CD8-positive, alpha-beta memory T cell (primary cell): ENCODE measurements around the gene IL17B. TPM values are rescaled to one million over a fixed set of nuclear protein-coding genes. Genes with fewer than 3 reads are reported as not detected.

Source experiments
- CTCF ChIA-PET: fragments of 350-600 bp; sonication (Branson Sonifier 250); formaldehyde crosslinking; loops from one replicate; lab custom pipeline; 2021; ENCODE audit warnings: antibody characterized with exemption; lab: Charles Lee
- POLR2A ChIA-PET: fragments of 350-600 bp; sonication (Branson Sonifier 250); formaldehyde crosslinking; loops from one replicate; lab custom pipeline; 2021; ENCODE audit warnings: antibody characterized with exemption; lab: Charles Lee
- DNase-seq, 5 donors: peaks; one replicate each; pipeline versions ENCODE4 v3.0.0 to v3.0.0-alpha.2; 2020 to 2022; ENCODE audit warnings: mixed read lengths in 1 of 5
- H3K27ac ChIP-seq: one replicate; pipeline ENCODE4 v1.7.0; 2013; ENCODE audit warnings: low read depth, mild to moderate bottlenecking, low read length, moderate library complexity
- H3K27me3 ChIP-seq: 2 replicates; pipeline ENCODE4 v1.7.0; 2013; ENCODE audit warnings: low read length, mild to moderate bottlenecking; ENCODE audit not compliant: insufficient read depth, poor library complexity, severe bottlenecking
- H3K36me3 ChIP-seq: 2 replicates; pipeline ENCODE4 v1.7.0; 2013; ENCODE audit warnings: mild to moderate bottlenecking, low read length, moderate library complexity; ENCODE audit not compliant: insufficient read depth
- H3K4me1 ChIP-seq: 2 replicates; pipeline ENCODE4 v1.7.0; 2013; ENCODE audit warnings: mild to moderate bottlenecking, low read length, moderate library complexity; ENCODE audit not compliant: insufficient read depth
- H3K4me3 ChIP-seq: 2 replicates; pipeline ENCODE4 v1.7.0; 2013; ENCODE audit warnings: mild to moderate bottlenecking, low read length
- H3K9me3 ChIP-seq: 2 replicates; pipeline ENCODE4 v1.7.0; 2013; ENCODE audit warnings: mild to moderate bottlenecking, low read length
- H3K27ac Mint-ChIP-seq, 8 donors: one replicate each; pipeline ENCODE4 v1.8.0; 2020 to 2021; ENCODE audit warnings: mixed read lengths in 8 of 8, mild to moderate bottlenecking in 6 of 8, inconsistent platforms in 3 of 8, moderate library complexity in 3 of 8
- H3K27me3 Mint-ChIP-seq, 2 donors: one replicate each; pipeline ENCODE4 v1.8.0; 2020 to 2021; ENCODE audit warnings: mixed read lengths in 2 of 2, mild to moderate bottlenecking in 1 of 2, moderate library complexity in 1 of 2
- H3K36me3 Mint-ChIP-seq, 3 donors: one replicate each; pipeline ENCODE4 v1.8.0; 2020 to 2021; ENCODE audit warnings: mixed read lengths in 3 of 3, inconsistent platforms in 1 of 3, mild to moderate bottlenecking in 1 of 3
- H3K4me1 Mint-ChIP-seq, 3 donors: one replicate each; pipeline ENCODE4 v1.8.0; 2020 to 2021; ENCODE audit warnings: mixed read lengths in 3 of 3, inconsistent platforms in 1 of 3, mild to moderate bottlenecking in 1 of 3
- H3K4me3 Mint-ChIP-seq, 7 donors: one replicate each; pipeline ENCODE4 v1.8.0; 2020 to 2021; ENCODE audit warnings: mixed read lengths in 7 of 7, mild to moderate bottlenecking in 6 of 7, moderate library complexity in 4 of 7, inconsistent platforms in 2 of 7
- H3K9me3 Mint-ChIP-seq, 5 donors: one replicate each; pipeline ENCODE4 v1.8.0; 2020 to 2022; ENCODE audit warnings: mixed read lengths in 5 of 5, mild to moderate bottlenecking in 3 of 5, moderate library complexity in 2 of 5, inconsistent platforms in 1 of 5
- polyA plus RNA-seq: library from polyadenylated mRNA; unstranded; fragments of 300-500 nt; fragmentation: Illumina TruSeq; gene quantifications from one replicate; pipeline ENCODE4 v1.2.3, GENCODE V29; 2021
- total RNA-seq, 2 experiments: library from RNA; stranded (reverse); gene quantifications; one replicate each; pipeline ENCODE4 v1.2.3, GENCODE V29; 2021

IL17B gene
- total and polyA plus RNA-seq, 3 experiments from 2014 or later = not detected

DNA sequence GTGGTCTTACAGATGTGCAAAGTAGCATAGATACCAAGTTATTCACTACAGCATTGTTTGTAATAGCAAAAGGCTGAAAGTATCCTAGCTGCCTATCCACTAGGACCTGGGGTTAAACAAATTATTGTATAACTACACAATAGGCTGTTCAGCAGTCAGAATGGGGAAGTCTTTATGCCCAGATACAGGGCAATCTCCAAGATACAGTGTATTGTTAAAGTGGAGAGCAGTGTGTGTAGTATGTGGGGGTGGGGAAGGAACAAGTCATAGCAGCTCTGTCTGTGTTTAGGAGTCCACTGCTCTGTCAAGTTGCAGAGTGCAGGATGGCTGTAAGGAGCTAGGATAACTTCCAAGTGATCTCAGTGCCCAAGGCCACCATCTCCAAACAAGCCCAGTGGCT lies 15.7 kb downstream of the IL17B start:
- ChIA-PET POLR2A (no interaction called here), CTCF (interaction anchor here (0.7 to 1.8 kb wide), 2 partner anchors 8 to 49 kb away, joined by 4 to 7 read pairs; no protein-coding TSS in a partner anchor)
- peaks cover 0 to 18% (median 1%) of the 10 kb centered on the region in 3 donors for H3K36me3 Mint-ChIP-seq
- Histone ChIP-seq H3K27me3 (no peaks in the 10 kb centered on the region), H3K9me3 (no peaks in the 10 kb centered on the region), H3K36me3 (no peaks in the 10 kb centered on the region), H3K4me1 (peaks cover 33% of the 10 kb centered on the region), H3K4me3 (no peak overlapping the region), H3K27ac (no peak overlapping the region)
- DNase-seq = no peak
- peaks cover 30 to 42% (median 41%) of the 10 kb centered on the region in 3 donors for H3K4me1 Mint-ChIP-seq
- H3K9me3 Mint-ChIP-seq = no peaks in the 10 kb centered on the region
- H3K27me3 Mint-ChIP-seq = no peaks in the 10 kb centered on the region
- peak overlapping the region in 2 of 8 donors; percentile 10 to 52 for H3K27ac Mint-ChIP-seq
- H3K4me3 Mint-ChIP-seq = no peak overlapping the region

DNA sequence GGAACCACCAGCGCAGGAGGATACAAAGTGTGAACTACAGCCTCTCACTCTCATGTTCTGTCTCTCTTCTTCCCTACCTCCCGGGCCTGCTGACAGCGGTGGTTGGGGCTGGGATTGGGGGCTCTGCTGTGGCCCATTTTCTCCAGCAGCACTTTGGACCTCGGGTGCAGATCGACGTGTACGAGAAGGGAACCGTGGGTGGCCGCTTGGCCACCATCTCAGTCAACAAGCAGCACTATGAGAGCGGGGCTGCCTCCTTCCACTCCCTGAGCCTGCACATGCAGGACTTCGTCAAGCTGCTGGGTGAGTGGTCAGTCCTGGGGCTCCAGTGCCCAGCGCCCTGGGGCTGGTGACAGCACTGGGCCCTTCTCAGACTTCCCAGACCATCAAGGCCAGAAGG lies 16.6 kb downstream of the IL17B start:
- Histone ChIP-seq H3K4me1 (peaks cover 32% of the 10 kb centered on the region), H3K27ac (no peak overlapping the region), H3K4me3 (no peak overlapping the region), H3K27me3 (no peaks in the 10 kb centered on the region), H3K9me3 (no peaks in the 10 kb centered on the region), H3K36me3 (no peaks in the 10 kb centered on the region)
- peaks cover 0 to 2% of the 10 kb centered on the region in 2 donors for H3K27me3 Mint-ChIP-seq
- ChIA-PET CTCF (interaction anchor here (1.8 kb wide), 1 partner anchor 9 kb away, joined by 7 read pairs; no protein-coding TSS in a partner anchor), POLR2A (no interaction called here)
- peak overlapping the region in 1 of 8 donors; percentile 52 for H3K27ac Mint-ChIP-seq
- no peak overlapping the region for H3K4me3 Mint-ChIP-seq
- DNase-seq = no peak
- H3K9me3 Mint-ChIP-seq = no peaks in the 10 kb centered on the region
- peaks cover 0 to 24% (median 1%) of the 10 kb centered on the region in 3 donors for H3K36me3 Mint-ChIP-seq
- peaks cover 33 to 40% (median 37%) of the 10 kb centered on the region in 3 donors for H3K4me1 Mint-ChIP-seq

DNA sequence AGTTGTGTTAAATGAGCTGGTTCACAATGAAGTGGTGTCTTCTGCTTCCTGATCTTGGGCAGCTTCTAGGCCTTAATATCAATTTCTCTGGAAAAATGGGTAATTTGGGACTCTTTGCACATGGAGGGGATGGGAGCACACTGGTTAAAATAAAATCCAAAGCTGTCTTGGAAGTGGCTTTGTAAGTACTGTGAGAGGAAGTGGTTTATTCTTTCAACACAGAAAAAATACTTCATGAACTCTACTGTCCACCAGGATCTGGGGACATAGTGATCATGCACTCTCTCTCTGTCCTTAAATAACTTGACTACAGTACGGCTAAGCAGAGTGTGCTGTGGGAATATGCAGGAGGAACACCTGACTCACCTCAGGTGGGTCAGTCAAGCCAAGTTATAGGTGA lies 18.8 kb downstream of the IL17B start:
- Mint-ChIP-seq H3K9me3 (no peaks in the 10 kb centered on the region), H3K27me3 (peaks cover 0 to 2% of the 10 kb centered on the region in 2 donors), H3K27ac (peak overlapping the region in 7 of 8 donors; percentile 67 to 93 (median 79)), H3K4me1 (peaks cover 40 to 50% (median 46%) of the 10 kb centered on the region in 3 donors), H3K36me3 (peaks cover 2 to 28% (median 5%) of the 10 kb centered on the region in 3 donors), H3K4me3 (peak overlapping the region; percentile 0 to 53 (median 18))
- Histone ChIP-seq H3K4me3 (no peak overlapping the region), H3K36me3 (no peaks in the 10 kb centered on the region), H3K9me3 (no peaks in the 10 kb centered on the region), H3K27me3 (no peaks in the 10 kb centered on the region), H3K27ac (no peak overlapping the region), H3K4me1 (peaks cover 38% of the 10 kb centered on the region)
- POLR2A ChIA-PET = interaction anchor here (0.5 kb wide), 1 partner anchor 172 kb away, joined by 3 read pairs; no protein-coding TSS in a partner anchor
- CTCF ChIA-PET = interaction anchor here (1.0 to 6.8 kb wide), 5 partner anchors 8 to 192 kb away, joined by 3 to 69 read pairs (median 3); no protein-coding TSS in a partner anchor
- DNase-seq = peak in 1 of 5 donors; percentile 17

DNA sequence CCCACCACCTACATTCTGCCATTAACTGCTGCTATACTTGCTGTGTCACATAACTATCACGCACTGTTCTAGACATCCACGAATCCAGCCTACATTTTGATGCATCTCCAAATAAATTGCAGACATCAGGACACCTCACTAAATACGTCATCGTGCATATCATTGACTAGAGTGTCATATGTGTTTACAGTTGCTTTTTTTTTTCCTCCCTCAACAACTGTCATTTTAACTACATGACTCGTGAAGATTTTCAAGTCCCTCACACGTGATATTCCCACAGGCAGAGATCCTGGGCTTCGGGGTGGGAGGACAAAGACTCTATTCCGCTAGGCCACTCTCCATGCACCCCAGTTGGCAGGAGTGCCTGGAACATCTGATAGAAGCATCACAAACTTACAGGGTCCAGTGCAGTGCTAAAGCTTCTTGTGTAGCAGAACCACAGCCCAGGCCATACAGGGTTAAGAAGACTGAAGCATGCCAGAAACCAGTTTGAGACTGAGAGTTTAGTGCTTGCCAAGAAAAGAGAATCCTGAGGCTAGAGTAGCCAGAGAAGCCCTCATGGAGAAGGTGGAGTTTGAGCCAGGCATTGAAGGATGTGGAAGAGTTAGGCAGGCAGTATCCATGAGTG lies 20.1 kb downstream of the IL17B start:
- Mint-ChIP-seq H3K27ac (peak overlapping the region; percentile 33 to 96 (median 90)), H3K9me3 (no peaks in the 10 kb centered on the region), H3K4me1 (peaks cover 44 to 60% (median 57%) of the 10 kb centered on the region in 3 donors), H3K36me3 (peaks cover 6 to 28% (median 8%) of the 10 kb centered on the region in 3 donors), H3K27me3 (peaks cover 0 to 2% of the 10 kb centered on the region in 2 donors), H3K4me3 (peak overlapping the region; percentile 89 to 97 (median 92))
- H3K36me3 ChIP-seq = peaks cover 5% of the 10 kb centered on the region
- peaks cover 42% of the 10 kb centered on the region for H3K4me1 ChIP-seq
- CTCF ChIA-PET = interaction anchor here (1.5 to 6.8 kb wide), 3 partner anchors 10 to 41 kb away, joined by 3 to 69 read pairs (median 9); no protein-coding TSS in a partner anchor
- POLR2A ChIA-PET = interaction anchor here (2.6 kb wide), 1 partner anchor 13 kb away, joined by 39 read pairs; the partner anchor contains the start of gene GRPEL2
- H3K27ac ChIP-seq = no peak overlapping the region
- peak overlapping the region; percentile 81 for H3K4me3 ChIP-seq
- no peak for DNase-seq
- H3K27me3 ChIP-seq = no peaks in the 10 kb centered on the region
- H3K9me3 ChIP-seq = no peaks in the 10 kb centered on the region

DNA sequence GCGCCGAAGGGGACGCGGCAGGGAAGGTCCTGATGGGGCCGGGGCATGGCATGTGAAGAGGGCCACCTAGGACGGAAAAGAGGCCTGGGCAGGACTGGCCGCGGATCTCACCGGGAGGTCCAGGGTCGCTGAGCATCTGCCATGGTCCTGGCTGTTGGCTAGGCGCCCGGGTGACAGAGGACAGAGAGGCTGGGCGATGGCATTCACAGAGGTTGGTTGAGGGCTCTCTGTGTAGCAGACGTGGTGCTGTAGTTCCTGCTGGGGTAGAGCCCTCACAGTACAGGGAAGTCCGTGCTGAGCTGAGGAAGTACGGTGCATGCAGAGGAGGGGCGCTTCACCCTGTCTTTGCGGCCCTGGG lies 20.8 kb downstream of the IL17B start:
- CTCF ChIA-PET = interaction anchor here (0.8 to 6.8 kb wide), 8 partner anchors 9 to 207 kb away, joined by 3 to 69 read pairs (median 6); partner anchors contain the start of genes CSNK1A1 and GRPEL2
- Histone ChIP-seq H3K9me3 (no peaks in the 10 kb centered on the region), H3K4me3 (peak overlapping the region; percentile 81), H3K27me3 (no peaks in the 10 kb centered on the region), H3K36me3 (peaks cover 12% of the 10 kb centered on the region), H3K4me1 (peaks cover 46% of the 10 kb centered on the region), H3K27ac (peak overlapping the region; percentile 66)
- peaks cover 45 to 65% (median 63%) of the 10 kb centered on the region in 3 donors for H3K4me1 Mint-ChIP-seq
- peak overlapping the region; percentile 44 to 96 (median 90) for H3K27ac Mint-ChIP-seq
- H3K36me3 Mint-ChIP-seq = peaks cover 8 to 33% (median 8%) of the 10 kb centered on the region in 3 donors
- peak; percentile 26 to 59 (median 29) for DNase-seq
- peaks cover 0 to 2% of the 10 kb centered on the region in 2 donors for H3K27me3 Mint-ChIP-seq
- no peaks in the 10 kb centered on the region for H3K9me3 Mint-ChIP-seq
- peak overlapping the region; percentile 89 to 97 (median 92) for H3K4me3 Mint-ChIP-seq
- POLR2A ChIA-PET = interaction anchor here (0.9 to 2.6 kb wide), 6 partner anchors 8 to 1342 kb away, joined by 3 to 39 read pairs (median 4); partner anchors contain the start of genes CSNK1A1, GRPEL2 and RBM22

DNA sequence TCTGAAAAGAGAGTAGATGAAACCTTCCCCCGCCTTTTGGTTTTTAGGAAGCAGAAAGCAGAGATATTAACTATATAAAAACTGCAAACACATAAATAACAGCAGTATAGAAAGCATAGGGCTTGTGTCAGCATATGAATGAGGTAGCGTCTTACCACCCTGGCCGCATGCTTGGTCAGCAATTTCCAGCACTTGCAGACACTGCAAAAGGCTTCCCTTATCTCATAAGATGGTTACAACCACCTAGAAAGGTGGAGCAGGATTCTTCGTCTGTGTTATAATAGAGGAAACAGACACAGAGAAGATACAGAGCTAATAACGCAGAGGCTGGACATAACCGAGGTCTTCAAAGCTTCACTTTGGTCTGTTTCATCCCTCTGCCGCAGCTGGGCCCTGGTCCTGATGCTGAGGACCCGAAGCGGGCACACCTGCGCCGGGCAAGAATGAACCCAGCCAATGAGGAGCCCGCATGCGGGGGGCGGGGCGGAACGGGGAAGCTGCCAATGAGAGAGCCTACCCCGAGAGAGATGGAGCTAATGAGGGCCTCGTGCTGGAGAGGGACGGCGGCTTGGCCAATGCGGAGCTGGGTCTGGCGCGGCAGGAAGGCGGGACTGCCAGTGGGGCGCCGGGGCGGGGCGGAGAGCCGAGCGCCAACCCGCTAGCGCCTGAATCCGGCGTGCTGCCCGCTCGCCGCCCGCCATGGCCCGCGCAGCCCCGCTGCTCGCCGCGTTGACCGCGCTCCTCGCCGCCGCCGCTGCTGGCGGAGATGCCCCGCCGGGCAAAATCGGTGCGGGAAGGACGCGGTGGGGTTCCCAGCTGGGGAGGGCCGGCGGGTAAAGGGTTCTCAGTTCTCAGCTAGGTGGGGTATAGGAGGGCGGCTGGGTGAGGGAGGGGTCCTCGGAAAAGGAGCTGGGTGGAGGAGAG lies 21.5 kb downstream of the IL17B start, which contains the start of gene PCYOX1L:
Gene PCYOX1L (plus strand): TSS at position 677 of the 924 bp plus-strand sequence. CDS start 23 bp downstream, at position 700.
- peaks cover 47 to 67% (median 66%) of the 10 kb centered on the region in 3 donors for H3K4me1 Mint-ChIP-seq
- POLR2A ChIA-PET = interaction anchor here (0.7 to 2.6 kb wide), 7 partner anchors 9 to 1343 kb away, joined by 3 to 39 read pairs (median 3); partner anchors contain the start of genes CSNK1A1, GRPEL2 and RBM22

DNA sequence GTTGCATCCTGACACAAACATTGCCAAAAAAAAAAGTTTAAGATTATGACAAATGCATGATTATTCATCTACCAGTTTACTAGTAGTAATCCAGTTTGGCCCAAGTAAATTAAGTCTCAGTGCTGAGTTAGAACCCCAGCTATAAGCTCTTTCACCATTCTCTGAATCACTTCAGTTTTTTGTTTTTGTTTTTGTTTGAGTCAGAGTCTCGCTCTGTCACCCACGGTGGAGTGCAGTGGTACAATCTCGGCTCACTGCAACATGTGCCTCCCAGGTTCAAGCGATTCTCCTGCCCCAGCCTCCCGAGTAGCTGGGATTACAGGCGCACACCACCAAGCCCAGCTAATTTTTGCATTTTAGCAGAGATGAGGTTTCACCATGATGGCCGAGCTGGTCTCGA lies 22.7 kb downstream of the IL17B start:
- Histone ChIP-seq H3K4me1 (peaks cover 54% of the 10 kb centered on the region), H3K27me3 (no peaks in the 10 kb centered on the region), H3K9me3 (no peaks in the 10 kb centered on the region), H3K36me3 (peaks cover 28% of the 10 kb centered on the region), H3K27ac (no peak overlapping the region), H3K4me3 (no peak overlapping the region)
- CTCF ChIA-PET = interaction anchor here (0.6 to 6.8 kb wide), 6 partner anchors 10 to 29 kb away, joined by 3 to 69 read pairs (median 5); partner anchors contain the start of gene GRPEL2
- Mint-ChIP-seq H3K9me3 (no peaks in the 10 kb centered on the region), H3K36me3 (peaks cover 15 to 44% (median 16%) of the 10 kb centered on the region in 3 donors), H3K4me3 (no peak overlapping the region), H3K4me1 (peaks cover 53 to 79% (median 78%) of the 10 kb centered on the region in 3 donors), H3K27ac (peak overlapping the region in 2 of 8 donors; percentile 17 to 57), H3K27me3 (peaks cover 0 to 2% of the 10 kb centered on the region in 2 donors)
- no peak for DNase-seq
- POLR2A ChIA-PET = interaction anchor here (0.8 to 2.6 kb wide), 3 partner anchors 10 to 11 kb away, joined by 4 to 39 read pairs (median 4); partner anchors contain the start of gene GRPEL2

More for the DNA sequence above, 21.5 kb downstream of the IL17B start, which contains the start of gene PCYOX1L:
- H3K9me3 Mint-ChIP-seq = no peaks in the 10 kb centered on the region
- peak within 1 kb of the TSS; percentile 75 to 96 (median 90) for H3K27ac Mint-ChIP-seq
- H3K4me1 ChIP-seq = peaks cover 47% of the 10 kb centered on the region
- H3K27me3 Mint-ChIP-seq = peaks cover 0 to 2% of the 10 kb centered on the region in 2 donors
- peak within 1 kb of the TSS; percentile 66 for H3K27ac ChIP-seq
- peak; percentile 88 to 96 (median 93) for DNase-seq
- H3K36me3 ChIP-seq = peaks cover 16% of the 10 kb centered on the region
- no peaks in the 10 kb centered on the region for H3K9me3 ChIP-seq
- peak within 1 kb of the TSS; percentile 89 to 97 (median 92) for H3K4me3 Mint-ChIP-seq
- CTCF ChIA-PET = interaction anchor here (0.8 to 6.8 kb wide), 8 partner anchors 8 to 207 kb away, joined by 3 to 69 read pairs (median 6); partner anchors contain the start of genes CSNK1A1 and GRPEL2
- no peaks in the 10 kb centered on the region for H3K27me3 ChIP-seq
- peak within 1 kb of the TSS; percentile 81 for H3K4me3 ChIP-seq
- peaks cover 9 to 32% (median 10%) of the 10 kb centered on the region in 3 donors for H3K36me3 Mint-ChIP-seq
